Endothelial cell of umbilical vein (primary cell): ENCODE data around the gene KLHDC9. TPM values are rescaled to one million over a fixed set of nuclear protein-coding genes. Genes with fewer than 3 reads are reported as not detected.

Experiments used
- BruUV-seq: library from RNA; stranded (reverse); fragments of 400-500 nt; replicated peaks from 2 replicates; lab custom pipeline; 2021; lab: Mats Ljungman, UMichigan
- CTCF ChIA-PET: fragments of 300-600, 350-600 bp; sonication (Branson Sonifier 250); formaldehyde crosslinking; loops from one replicate; lab custom pipeline; 2021; ENCODE audit warnings: antibody characterized with exemption, inconsistent platforms; lab: Charles Lee
- POLR2A ChIA-PET: fragments of 300-600, 350-600 bp; sonication (Branson Sonifier 250); formaldehyde crosslinking; loops from one replicate; lab custom pipeline; 2021; ENCODE audit warnings: antibody characterized with exemption, inconsistent platforms; lab: Charles Lee
- DNase-seq: peaks from one replicate; pipeline ENCODE4 v3.0.0-alpha.2; 2011; ENCODE audit warnings: low read depth, low spot score
- FAIRE-seq: peaks from 2 replicates; lab custom pipeline; 2011; peaks lifted over from hg19 to GRCh38; lab: Jason Lieb, UNC
- H2AFZ ChIP-seq: 2 replicates; pipeline ENCODE4 v1.6.0; 2012; ENCODE audit warnings: low read depth, low read length, control low read depth, inconsistent platforms
- H3K27ac ChIP-seq: 2 replicates; pipeline ENCODE4 v1.5.1; 2011; ENCODE audit warnings: low read depth, mild to moderate bottlenecking, control low read depth, low read length, moderate library complexity; ENCODE audit not compliant: insufficient read depth
- H3K27me3 ChIP-seq, 2 experiments: 2 replicates each; pipeline versions ENCODE4 v1.6.0 to v1.6.1; 2011; ENCODE audit warnings: low read length in 2 of 2, mixed read lengths in 1 of 2; ENCODE audit not compliant: control insufficient read depth in 2 of 2, insufficient read depth in 2 of 2
- H3K36me3 ChIP-seq, 2 experiments: 2 replicates in 1 of 2; 3 replicates in 1 of 2; pipeline ENCODE4 v1.5.1; 2011; ENCODE audit warnings: low read length in 2 of 2, mild to moderate bottlenecking in 1 of 2, moderate library complexity in 1 of 2; ENCODE audit not compliant: control insufficient read depth in 2 of 2, insufficient read depth in 2 of 2; ENCODE audit errors: extremely low read depth in 1 of 2
- H3K4me1 ChIP-seq: 3 replicates; pipeline ENCODE4 v1.5.1; 2011; ENCODE audit warnings: mild to moderate bottlenecking, low read length; ENCODE audit not compliant: control insufficient read depth, insufficient read depth; ENCODE audit errors: extremely low read depth
- H3K4me2 ChIP-seq: 2 replicates; pipeline ENCODE4 v1.6.1; 2011; ENCODE audit warnings: low read length, control low read depth, mixed read lengths; ENCODE audit not compliant: insufficient read depth
- H3K4me3 ChIP-seq, 3 experiments: fragments of 200-600 bp in 1 of 3; sonication (generic), shearing (Covaris generic) in 1 of 3; replicated peaks in 1 of 3; 2 replicates each; pipeline ENCODE4 v1.5.1; 2011 to 2016; ENCODE audit warnings: control low read depth in 3 of 3, low read length in 3 of 3, mild to moderate bottlenecking in 2 of 3, inconsistent platforms in 1 of 3, low read depth in 1 of 3, moderate library complexity in 1 of 3; ENCODE audit not compliant: insufficient read depth in 1 of 3
- H3K79me2 ChIP-seq: 2 replicates; pipeline ENCODE4 v1.6.0; 2012; ENCODE audit warnings: low read length, inconsistent platforms; ENCODE audit not compliant: control insufficient read depth, insufficient read depth
- H3K9ac ChIP-seq: replicated peaks from 2 replicates; pipeline ENCODE3; 2011; ENCODE audit warnings: low read length, control low read depth; ENCODE audit not compliant: insufficient read depth; ENCODE audit errors: extremely low read depth
- H3K9me1 ChIP-seq: replicated peaks from 3 replicates; pipeline ENCODE4 v1.6.0; 2011; ENCODE audit warnings: mild to moderate bottlenecking, low read length; ENCODE audit not compliant: control insufficient read depth, insufficient read depth; ENCODE audit errors: extremely low read depth
- H3K9me3 ChIP-seq: replicated peaks from 2 replicates; pipeline ENCODE4 v1.5.1; 2012; ENCODE audit warnings: low read length, inconsistent platforms; ENCODE audit not compliant: control insufficient read depth, insufficient read depth
- H4K20me1 ChIP-seq: replicated peaks from 2 replicates; pipeline ENCODE3; 2011; ENCODE audit warnings: mild to moderate bottlenecking, low read length; ENCODE audit not compliant: control insufficient read depth, insufficient read depth; ENCODE audit errors: extremely low read depth
- EZH2 ChIP-seq: IDR thresholded peaks from 2 replicates; pipeline ENCODE4 v1.6.1; 2012; ENCODE audit warnings: borderline replicate concordance, low read depth, mild to moderate bottlenecking, moderate library complexity, low read length, inconsistent platforms; ENCODE audit not compliant: severe bottlenecking
- FOS ChIP-seq: IDR thresholded peaks from 2 replicates; pipeline ENCODE4 v1.6.1; 2011; ENCODE audit warnings: mild to moderate bottlenecking, low read length, moderate library complexity, borderline replicate concordance; ENCODE audit not compliant: insufficient read depth
- GATA2 ChIP-seq: IDR thresholded peaks from 2 replicates; pipeline ENCODE4 v1.7.0; 2011; ENCODE audit warnings: low read depth, mild to moderate bottlenecking, moderate library complexity, mixed read lengths, low read length; ENCODE audit not compliant: insufficient read length, insufficient read depth
- JUN ChIP-seq: IDR thresholded peaks from 2 replicates; pipeline ENCODE4 v1.6.1; 2011; ENCODE audit warnings: borderline replicate concordance, low read depth; ENCODE audit not compliant: insufficient read length, insufficient read depth
- MAX ChIP-seq: IDR thresholded peaks from 2 replicates; pipeline ENCODE4 v1.6.1; 2011; ENCODE audit not compliant: insufficient read depth, insufficient read length
- MYC ChIP-seq: IDR thresholded peaks from one replicate; pipeline ENCODE4 v1.6.1; 2011; ENCODE audit warnings: mild to moderate bottlenecking, low read depth, low read length
- POLR2A ChIP-seq: IDR thresholded peaks from 2 replicates; pipeline ENCODE4 v1.6.1; 2012; ENCODE audit warnings: low read depth, mild to moderate bottlenecking, control low read depth, low read length
- POLR2AphosphoS5 ChIP-seq: IDR thresholded peaks from 2 replicates; pipeline ENCODE4 v1.6.1; 2012; ENCODE audit warnings: low read depth, mild to moderate bottlenecking, control low read depth, low read length, moderate library complexity; ENCODE audit not compliant: insufficient read depth
- dilution Hi-C: fragments of 300-500 bp; cut with MboI; formaldehyde crosslinking; loops from one replicate; pipeline ENCODE4 v1.15.0; 2019; ENCODE audit warnings: low sequenced_read_pairs; ENCODE audit not compliant: extremely low pct_ligation_motif_present
- intact Hi-C: fragments of 100-400 bp; cut with micrococcal nuclease; formaldehyde crosslinking; loops from one replicate; pipeline ENCODE4 v1.10.0; 2022
- polyA plus RNA-seq, 4 experiments: library from polyadenylated mRNA; depleted of rRNA in 3 of 4; stranded (reverse) in 3 of 4; unstranded in 1 of 4; fragments of >200 nt; gene quantifications; 2 replicates each; pipeline versions ENCODE4 v1.2.1 to v1.2.3, GENCODE V29; 2011 to 2012; ENCODE audit warnings: missing spikeins in 1 of 4
- total RNA-seq: library from RNA; stranded (reverse); gene quantifications from 2 replicates; pipeline ENCODE4 v1.2.3, GENCODE V29; 2021
- TF ChIP-seq, protein P1 (sequence below), 2 donors: IDR thresholded peaks; 1 replicate in 1 of 2; 2 replicates in 1 of 2; pipeline ENCODE4 v1.5.1; 2011; ENCODE audit warnings: low read length in 2 of 2, mild to moderate bottlenecking in 2 of 2, moderate library complexity in 2 of 2, control low read depth in 1 of 2, inconsistent platforms in 1 of 2, low read depth in 1 of 2; ENCODE audit not compliant: insufficient read depth in 1 of 2; ENCODE audit errors: extremely low read depth in 1 of 2

KLHDC9 gene
- total and polyA plus RNA-seq, 2 donors (not counting 3 experiments of a cell fraction or from before 2014, with no cell fraction given) = 1.1 to 2.6 TPM

- Histone ChIP-seq H3K36me3 (no peaks in the 10 kb centered on the region), H3K4me2 (peak overlapping the region; percentile 33), H3K27me3 (no peaks in the 10 kb centered on the region), H3K9me3 (no peaks in the 10 kb centered on the region), H3K9ac (no peak overlapping the region), H3K27ac (peak overlapping the region; percentile 65), H4K20me1 (no peaks in the 10 kb centered on the region), H3K9me1 (no peaks in the 10 kb centered on the region), H2AFZ (no peak overlapping the region), H3K4me1 (peaks cover 48% of the 10 kb centered on the region), H3K79me2 (peaks cover 85% of the 10 kb centered on the region), H3K4me3 (no peak overlapping the region)
- no TSS peak for BruUV-seq
- DNase-seq (no peak), FAIRE-seq (no peak)
- TF ChIP-seq, protein P1, sequence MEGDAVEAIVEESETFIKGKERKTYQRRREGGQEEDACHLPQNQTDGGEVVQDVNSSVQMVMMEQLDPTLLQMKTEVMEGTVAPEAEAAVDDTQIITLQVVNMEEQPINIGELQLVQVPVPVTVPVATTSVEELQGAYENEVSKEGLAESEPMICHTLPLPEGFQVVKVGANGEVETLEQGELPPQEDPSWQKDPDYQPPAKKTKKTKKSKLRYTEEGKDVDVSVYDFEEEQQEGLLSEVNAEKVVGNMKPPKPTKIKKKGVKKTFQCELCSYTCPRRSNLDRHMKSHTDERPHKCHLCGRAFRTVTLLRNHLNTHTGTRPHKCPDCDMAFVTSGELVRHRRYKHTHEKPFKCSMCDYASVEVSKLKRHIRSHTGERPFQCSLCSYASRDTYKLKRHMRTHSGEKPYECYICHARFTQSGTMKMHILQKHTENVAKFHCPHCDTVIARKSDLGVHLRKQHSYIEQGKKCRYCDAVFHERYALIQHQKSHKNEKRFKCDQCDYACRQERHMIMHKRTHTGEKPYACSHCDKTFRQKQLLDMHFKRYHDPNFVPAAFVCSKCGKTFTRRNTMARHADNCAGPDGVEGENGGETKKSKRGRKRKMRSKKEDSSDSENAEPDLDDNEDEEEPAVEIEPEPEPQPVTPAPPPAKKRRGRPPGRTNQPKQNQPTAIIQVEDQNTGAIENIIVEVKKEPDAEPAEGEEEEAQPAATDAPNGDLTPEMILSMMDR (IDR thresholded peaks at IDR 0.05; ENCODE audit: extremely low read depth in 1 of 2, insufficient read depth in 1 of 2, low read depth in 1 of 2, low read length in 2 of 2) = no peak
- TF ChIP-seq POLR2A (no peak), JUN (no peak), POLR2AphosphoS5 (no peak), MAX (no peak), EZH2 (no peak), FOS (no peak), MYC (no peak), GATA2 (no peak)
- POLR2A ChIA-PET = no interaction called here
- dilution Hi-C loops = no loop called here
- CTCF ChIA-PET = interaction anchor here (1.0 to 1.3 kb wide), 2 partner anchors 13 kb away, joined by 3 to 4 read pairs; no protein-coding TSS in a partner anchor
- intact Hi-C loops = no loop called here
Measured at GRCh38 chr1:161114556-161114955, 16.4 kb downstream of the KLHDC9 start.
